NT2/D1 (cell line): ENCODE results near the gene NKAIN2.

ENCODE experiments used
- YY1 ChIP-seq: IDR thresholded peaks from 2 replicates; pipeline ENCODE4 v1.6.1; 2011; ENCODE audit not compliant: insufficient read length, insufficient read depth
- ZNF274 ChIP-seq: IDR thresholded peaks from 2 replicates; pipeline ENCODE4 v1.6.1; 2011; ENCODE audit warnings: mild to moderate bottlenecking, low read depth, low read length

GRCh38 chr6:124867121-124867520, 1063.5 kb downstream of the NKAIN2 start:
- TF ChIP-seq ZNF274 (no peak), YY1 (no peak)
